Testis (tissue), 2 donors: ENCODE results near the gene MMP13.

ENCODE experiments used
- CTCF ChIP-seq, 3 experiments: fragments of 450-650 bp in 2 of 3; fragments of 200-600 bp in 1 of 3; sonication (generic) in 1 of 3; IDR thresholded peaks; one replicate each; pipeline ENCODE4 v1.5.1; 2016 to 2019; ENCODE audit warnings: antibody characterized with exemption in 3 of 3, mild to moderate bottlenecking in 2 of 3, moderate library complexity in 1 of 3
- POLR2A ChIP-seq: fragments of 450-650 bp; IDR thresholded peaks from one replicate; pipeline ENCODE4 v1.6.1; 2017; ENCODE audit warnings: antibody characterized with exemption, mild to moderate bottlenecking, moderate library complexity

- TF ChIP-seq POLR2A: no peak
- TF ChIP-seq CTCF (IDR thresholded peaks at IDR 0.05): no peak
Observed at GRCh38 chr11:102950622-102951081, 4.9 kb downstream of the MMP13 start.
